ENCODE data around the gene FOXP2.

- TF ChIP-seq CTCF (conservative IDR thresholded peaks at IDR 0.05) (no peak), ZFX (IDR thresholded peaks at IDR 0.05) (no peak)
These were observed 1.7 kb downstream of the FOXP2 start for GRCh38 chr7:114416129-114416990.
